WTC11 (cell line): ENCODE data around the gene TRNT1. TPM values are rescaled to one million over a fixed set of nuclear protein-coding genes. Genes with fewer than 3 reads are reported as not detected.

Source experiments
- ATAC-seq: fragments of 200-7000 bp; cut with Tn5 transposase; 2 replicates; pipeline ENCODE4 v1.10.0; 2021; ENCODE audit warnings: mild to moderate bottlenecking, moderate library complexity
- CTCF ChIA-PET: fragments of 300-600 bp; sonication (Branson Sonifier 250); formaldehyde crosslinking; loops from one replicate; lab custom pipeline; 2021; ENCODE audit warnings: antibody characterized with exemption; lab: Charles Lee
- POLR2A ChIA-PET: fragments of 350-600 bp; sonication (Branson Sonifier 250); formaldehyde crosslinking; loops from one replicate; lab custom pipeline; 2021; ENCODE audit warnings: antibody characterized with exemption; lab: Charles Lee
- DNase-seq: peaks from one replicate; pipeline ENCODE4 v3.0.0; 2021; ENCODE audit warnings: low spot score
- H3K27ac Mint-ChIP-seq: 2 replicates; pipeline ENCODE4 v1.8.0; 2021; ENCODE audit warnings: mixed read lengths
- H3K27me3 Mint-ChIP-seq: 2 replicates; pipeline ENCODE4 v1.8.0; 2021; ENCODE audit warnings: low read depth, mild to moderate bottlenecking, moderate library complexity, mixed read lengths
- H3K36me3 Mint-ChIP-seq: 2 replicates; pipeline ENCODE4 v1.8.0; 2021; ENCODE audit warnings: mixed read lengths
- H3K4me1 Mint-ChIP-seq: 2 replicates; pipeline ENCODE4 v1.8.0; 2022; ENCODE audit warnings: mixed read lengths
- H3K4me3 Mint-ChIP-seq: 2 replicates; pipeline ENCODE4 v1.8.0; 2021; ENCODE audit warnings: mild to moderate bottlenecking, moderate library complexity, mixed read lengths
- H3K9me3 Mint-ChIP-seq: 2 replicates; pipeline ENCODE4 v1.8.0; 2021; ENCODE audit warnings: mixed read lengths
- GRHL2 ChIP-seq: fragments of 250-450 bp; sonication (Bioruptor Pico); IDR thresholded peaks from 2 replicates; pipeline ENCODE4 v1.8.0; 2022; ENCODE audit warnings: mild to moderate bottlenecking, moderate library complexity; ENCODE audit not compliant: insufficient replicate concordance, severe bottlenecking
- HMGA2 ChIP-seq: fragments of 250-450 bp; sonication (Bioruptor Pico); IDR thresholded peaks from 2 replicates; pipeline ENCODE4 v1.4.0; 2021; ENCODE audit warnings: mild to moderate bottlenecking, moderate library complexity
- KAT7 ChIP-seq: sonication (generic); formaldehyde crosslinking; IDR thresholded peaks from 2 replicates; pipeline ENCODE4 v1.8.1; 2023; ENCODE audit warnings: missing genetic modification reagents, mild to moderate bottlenecking, borderline replicate concordance
- NR1H2 ChIP-seq: sonication (generic); formaldehyde crosslinking; IDR thresholded peaks from 2 replicates; pipeline ENCODE4 v1.9.0; 2021; ENCODE audit warnings: mild to moderate bottlenecking, moderate library complexity, missing genetic modification reagents
- NR3C1 ChIP-seq: sonication (generic); formaldehyde crosslinking; conservative IDR thresholded peaks from 2 replicates; pipeline ENCODE4 v1.8.1; 2023; ENCODE audit warnings: low read depth, mild to moderate bottlenecking, missing genetic modification reagents
- TEAD4 ChIP-seq: sonication (generic); formaldehyde crosslinking; IDR thresholded peaks from 2 replicates; pipeline ENCODE4 v1.8.0; 2022; ENCODE audit warnings: mild to moderate bottlenecking, missing genetic modification reagents
- ZBTB21 ChIP-seq: sonication (generic); formaldehyde crosslinking; IDR thresholded peaks from 2 replicates; pipeline ENCODE4 v1.8.1; 2023; ENCODE audit warnings: mild to moderate bottlenecking, missing genetic modification reagents, borderline replicate concordance
- ZNF232 ChIP-seq: sonication (generic); formaldehyde crosslinking; IDR thresholded peaks from 2 replicates; pipeline ENCODE4 v1.8.0; 2022; ENCODE audit warnings: mild to moderate bottlenecking, missing genetic modification reagents
- ZNF671 ChIP-seq: fragments of 250-450 bp; sonication (Bioruptor Pico); IDR thresholded peaks from 2 replicates; pipeline ENCODE4 v1.8.0; 2021; ENCODE audit warnings: mild to moderate bottlenecking
- total RNA-seq: library from RNA; stranded (reverse); gene quantifications from 3 replicates; pipeline ENCODE4 v1.2.3, GENCODE V29; 2021
- TF ChIP-seq, protein P1 (sequence below): sonication (generic); formaldehyde crosslinking; IDR thresholded peaks from 2 replicates; pipeline ENCODE4 v1.8.1; 2022; ENCODE audit warnings: low read depth, mild to moderate bottlenecking, moderate library complexity, missing genetic modification reagents, borderline replicate concordance
- TF ChIP-seq, protein P2 (sequence below): sonication (generic); formaldehyde crosslinking; IDR thresholded peaks from 2 replicates; pipeline ENCODE4 v1.8.1; 2023; ENCODE audit warnings: mild to moderate bottlenecking, missing genetic modification reagents, moderate library complexity
- TF ChIP-seq, protein P3 (sequence below): sonication (generic); formaldehyde crosslinking; IDR thresholded peaks from 2 replicates; pipeline ENCODE4 v1.8.0; 2022; ENCODE audit warnings: mild to moderate bottlenecking, missing genetic modification reagents
- TF ChIP-seq, protein P4 (sequence below): sonication (generic); formaldehyde crosslinking; IDR thresholded peaks from 2 replicates; pipeline ENCODE4 v1.8.1; 2023; ENCODE audit warnings: mild to moderate bottlenecking, missing genetic modification reagents
- TF ChIP-seq, protein P5 (sequence below): sonication (generic); formaldehyde crosslinking; IDR thresholded peaks from 2 replicates; pipeline ENCODE4 v1.8.0; 2022; ENCODE audit warnings: mild to moderate bottlenecking, missing genetic modification reagents
- TF ChIP-seq, protein P6 (sequence below): fragments of 250-450 bp; sonication (Bioruptor Pico); IDR thresholded peaks from 2 replicates; pipeline ENCODE4 v1.9.0; 2021; ENCODE audit warnings: mild to moderate bottlenecking, borderline replicate concordance

TRNT1 gene
- total RNA-seq, 1 experiment from 2014 or later = 18.8 TPM

DNA sequence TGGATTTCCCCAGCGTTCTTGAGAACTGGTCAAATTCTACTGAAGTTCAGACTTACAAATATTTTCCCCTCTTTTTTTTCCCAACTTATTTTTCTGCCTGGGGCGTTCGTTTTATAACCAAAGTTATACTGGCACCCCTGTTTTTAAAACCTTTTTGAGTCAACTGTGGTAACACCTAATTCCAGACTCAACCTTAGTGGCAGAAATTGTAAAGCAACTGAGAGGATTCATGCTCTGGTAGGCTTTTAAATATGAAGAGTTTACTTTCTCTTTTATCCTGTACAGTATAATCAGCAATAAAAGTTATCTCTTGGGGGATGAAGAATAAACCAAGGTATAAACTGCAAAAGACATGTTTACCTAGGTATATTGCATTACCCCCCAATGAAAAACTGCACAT is 18.9 kb upstream of the TRNT1 start (continued):
- TF ChIP-seq, protein P1, sequence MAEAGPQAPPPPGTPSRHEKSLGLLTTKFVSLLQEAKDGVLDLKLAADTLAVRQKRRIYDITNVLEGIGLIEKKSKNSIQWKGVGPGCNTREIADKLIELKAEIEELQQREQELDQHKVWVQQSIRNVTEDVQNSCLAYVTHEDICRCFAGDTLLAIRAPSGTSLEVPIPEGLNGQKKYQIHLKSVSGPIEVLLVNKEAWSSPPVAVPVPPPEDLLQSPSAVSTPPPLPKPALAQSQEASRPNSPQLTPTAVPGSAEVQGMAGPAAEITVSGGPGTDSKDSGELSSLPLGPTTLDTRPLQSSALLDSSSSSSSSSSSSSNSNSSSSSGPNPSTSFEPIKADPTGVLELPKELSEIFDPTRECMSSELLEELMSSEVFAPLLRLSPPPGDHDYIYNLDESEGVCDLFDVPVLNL (CRISPR knock-in tag) = no peak
- TF ChIP-seq, protein P2, sequence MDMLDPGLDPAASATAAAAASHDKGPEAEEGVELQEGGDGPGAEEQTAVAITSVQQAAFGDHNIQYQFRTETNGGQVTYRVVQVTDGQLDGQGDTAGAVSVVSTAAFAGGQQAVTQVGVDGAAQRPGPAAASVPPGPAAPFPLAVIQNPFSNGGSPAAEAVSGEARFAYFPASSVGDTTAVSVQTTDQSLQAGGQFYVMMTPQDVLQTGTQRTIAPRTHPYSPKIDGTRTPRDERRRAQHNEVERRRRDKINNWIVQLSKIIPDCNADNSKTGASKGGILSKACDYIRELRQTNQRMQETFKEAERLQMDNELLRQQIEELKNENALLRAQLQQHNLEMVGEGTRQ (CRISPR knock-in tag) = no peak

DNA sequence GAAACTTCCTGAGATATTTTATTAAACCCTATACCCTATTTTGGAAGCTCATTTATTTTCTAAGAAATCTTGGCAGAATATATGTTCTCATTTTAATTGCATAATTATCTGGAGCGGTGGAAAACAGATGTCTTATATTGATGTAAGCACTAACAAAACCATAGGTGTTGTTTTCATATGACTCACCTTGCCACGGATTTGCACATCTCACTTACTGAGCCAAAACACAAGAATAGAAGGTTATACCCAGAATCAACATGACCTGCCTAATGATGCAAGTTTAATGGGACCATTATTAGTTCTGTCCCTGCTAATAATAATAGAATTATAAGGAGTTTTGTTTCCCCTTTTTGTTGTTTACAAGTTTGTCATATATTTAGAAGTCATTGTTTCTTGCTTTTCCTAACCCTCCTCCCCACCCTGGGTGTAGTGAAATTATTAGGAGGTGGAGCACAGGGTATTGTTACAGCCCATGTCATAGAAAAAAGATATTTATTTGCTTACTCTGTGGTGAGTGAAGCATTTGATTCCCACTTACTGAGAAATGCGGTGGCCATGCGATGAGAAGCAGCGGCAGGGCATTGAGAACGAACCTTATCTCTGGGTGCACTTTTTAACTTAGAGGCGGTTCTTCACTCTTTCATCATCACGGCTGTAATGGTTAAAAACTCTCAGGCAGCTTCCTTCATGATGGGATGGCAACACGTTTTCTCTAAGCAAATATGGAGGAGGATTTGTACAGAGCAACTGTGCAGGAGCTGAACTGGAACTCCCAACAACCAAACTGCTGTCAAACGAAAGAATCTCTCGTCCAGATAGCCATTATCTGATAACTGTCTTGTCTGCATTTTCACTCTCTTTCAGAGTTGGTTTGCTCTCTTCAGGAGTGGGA is 17.1 kb upstream of the TRNT1 start:
- TF ChIP-seq ZNF671 (no peak), NR1H2 (CRISPR knock-in tag) (no peak), ZBTB21 (no peak), NR3C1 (CRISPR knock-in tag) (no peak), KAT7 (CRISPR knock-in tag) (no peak), HMGA2 (no peak), ZNF232 (CRISPR knock-in tag) (no peak), GRHL2 (CRISPR knock-in tag) (no peak), TEAD4 (CRISPR knock-in tag) (no peak)
- TF ChIP-seq, protein P3, sequence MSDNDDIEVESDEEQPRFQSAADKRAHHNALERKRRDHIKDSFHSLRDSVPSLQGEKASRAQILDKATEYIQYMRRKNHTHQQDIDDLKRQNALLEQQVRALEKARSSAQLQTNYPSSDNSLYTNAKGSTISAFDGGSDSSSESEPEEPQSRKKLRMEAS = no peak
- TF ChIP-seq, protein P4, sequence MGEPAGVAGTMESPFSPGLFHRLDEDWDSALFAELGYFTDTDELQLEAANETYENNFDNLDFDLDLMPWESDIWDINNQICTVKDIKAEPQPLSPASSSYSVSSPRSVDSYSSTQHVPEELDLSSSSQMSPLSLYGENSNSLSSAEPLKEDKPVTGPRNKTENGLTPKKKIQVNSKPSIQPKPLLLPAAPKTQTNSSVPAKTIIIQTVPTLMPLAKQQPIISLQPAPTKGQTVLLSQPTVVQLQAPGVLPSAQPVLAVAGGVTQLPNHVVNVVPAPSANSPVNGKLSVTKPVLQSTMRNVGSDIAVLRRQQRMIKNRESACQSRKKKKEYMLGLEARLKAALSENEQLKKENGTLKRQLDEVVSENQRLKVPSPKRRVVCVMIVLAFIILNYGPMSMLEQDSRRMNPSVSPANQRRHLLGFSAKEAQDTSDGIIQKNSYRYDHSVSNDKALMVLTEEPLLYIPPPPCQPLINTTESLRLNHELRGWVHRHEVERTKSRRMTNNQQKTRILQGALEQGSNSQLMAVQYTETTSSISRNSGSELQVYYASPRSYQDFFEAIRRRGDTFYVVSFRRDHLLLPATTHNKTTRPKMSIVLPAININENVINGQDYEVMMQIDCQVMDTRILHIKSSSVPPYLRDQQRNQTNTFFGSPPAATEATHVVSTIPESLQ = no peak
- TF ChIP-seq, protein P5, sequence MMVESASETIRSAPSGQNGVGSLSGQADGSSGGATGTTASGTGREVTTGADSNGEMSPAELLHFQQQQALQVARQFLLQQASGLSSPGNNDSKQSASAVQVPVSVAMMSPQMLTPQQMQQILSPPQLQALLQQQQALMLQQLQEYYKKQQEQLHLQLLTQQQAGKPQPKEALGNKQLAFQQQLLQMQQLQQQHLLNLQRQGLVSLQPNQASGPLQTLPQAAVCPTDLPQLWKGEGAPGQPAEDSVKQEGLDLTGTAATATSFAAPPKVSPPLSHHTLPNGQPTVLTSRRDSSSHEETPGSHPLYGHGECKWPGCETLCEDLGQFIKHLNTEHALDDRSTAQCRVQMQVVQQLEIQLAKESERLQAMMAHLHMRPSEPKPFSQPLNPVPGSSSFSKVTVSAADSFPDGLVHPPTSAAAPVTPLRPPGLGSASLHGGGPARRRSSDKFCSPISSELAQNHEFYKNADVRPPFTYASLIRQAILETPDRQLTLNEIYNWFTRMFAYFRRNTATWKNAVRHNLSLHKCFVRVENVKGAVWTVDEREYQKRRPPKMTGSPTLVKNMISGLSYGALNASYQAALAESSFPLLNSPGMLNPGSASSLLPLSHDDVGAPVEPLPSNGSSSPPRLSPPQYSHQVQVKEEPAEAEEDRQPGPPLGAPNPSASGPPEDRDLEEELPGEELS (CRISPR knock-in tag) = no peak
- TF ChIP-seq, protein P6, sequence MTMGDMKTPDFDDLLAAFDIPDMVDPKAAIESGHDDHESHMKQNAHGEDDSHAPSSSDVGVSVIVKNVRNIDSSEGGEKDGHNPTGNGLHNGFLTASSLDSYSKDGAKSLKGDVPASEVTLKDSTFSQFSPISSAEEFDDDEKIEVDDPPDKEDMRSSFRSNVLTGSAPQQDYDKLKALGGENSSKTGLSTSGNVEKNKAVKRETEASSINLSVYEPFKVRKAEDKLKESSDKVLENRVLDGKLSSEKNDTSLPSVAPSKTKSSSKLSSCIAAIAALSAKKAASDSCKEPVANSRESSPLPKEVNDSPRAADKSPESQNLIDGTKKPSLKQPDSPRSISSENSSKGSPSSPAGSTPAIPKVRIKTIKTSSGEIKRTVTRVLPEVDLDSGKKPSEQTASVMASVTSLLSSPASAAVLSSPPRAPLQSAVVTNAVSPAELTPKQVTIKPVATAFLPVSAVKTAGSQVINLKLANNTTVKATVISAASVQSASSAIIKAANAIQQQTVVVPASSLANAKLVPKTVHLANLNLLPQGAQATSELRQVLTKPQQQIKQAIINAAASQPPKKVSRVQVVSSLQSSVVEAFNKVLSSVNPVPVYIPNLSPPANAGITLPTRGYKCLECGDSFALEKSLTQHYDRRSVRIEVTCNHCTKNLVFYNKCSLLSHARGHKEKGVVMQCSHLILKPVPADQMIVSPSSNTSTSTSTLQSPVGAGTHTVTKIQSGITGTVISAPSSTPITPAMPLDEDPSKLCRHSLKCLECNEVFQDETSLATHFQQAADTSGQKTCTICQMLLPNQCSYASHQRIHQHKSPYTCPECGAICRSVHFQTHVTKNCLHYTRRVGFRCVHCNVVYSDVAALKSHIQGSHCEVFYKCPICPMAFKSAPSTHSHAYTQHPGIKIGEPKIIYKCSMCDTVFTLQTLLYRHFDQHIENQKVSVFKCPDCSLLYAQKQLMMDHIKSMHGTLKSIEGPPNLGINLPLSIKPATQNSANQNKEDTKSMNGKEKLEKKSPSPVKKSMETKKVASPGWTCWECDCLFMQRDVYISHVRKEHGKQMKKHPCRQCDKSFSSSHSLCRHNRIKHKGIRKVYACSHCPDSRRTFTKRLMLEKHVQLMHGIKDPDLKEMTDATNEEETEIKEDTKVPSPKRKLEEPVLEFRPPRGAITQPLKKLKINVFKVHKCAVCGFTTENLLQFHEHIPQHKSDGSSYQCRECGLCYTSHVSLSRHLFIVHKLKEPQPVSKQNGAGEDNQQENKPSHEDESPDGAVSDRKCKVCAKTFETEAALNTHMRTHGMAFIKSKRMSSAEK (CRISPR knock-in tag) = no peak
- H3K4me3 Mint-ChIP-seq = no peak overlapping the region
- no peaks in the 10 kb centered on the region; the same call in 1 of the 2 replicates for H3K27me3 Mint-ChIP-seq
- H3K27ac Mint-ChIP-seq = no peak overlapping the region
- DNase-seq = no peak
- H3K9me3 Mint-ChIP-seq = peaks cover 58% of the 10 kb centered on the region
- peaks cover 28% of the 10 kb centered on the region for H3K36me3 Mint-ChIP-seq
- no peak for ATAC-seq
- ChIA-PET POLR2A (no interaction called here), CTCF (no interaction called here)
- H3K4me1 Mint-ChIP-seq = peaks cover 6% of the 10 kb centered on the region; the same call in 1 of the 2 replicates
